OCI-M1 (cell line): ENCODE data around the gene ENDOU.
A peak's percentile ranks its signal among the peaks of the same experiment; 100 is the strongest.
"Not testable (repeated sequence)": the region's sequence is repeated elsewhere in the genome, so short reads cannot be mapped to it uniquely, and the experiment has no call there.

Source experiments
- DNase-seq: peaks from one replicate; lab custom pipeline; 2025; lab: John Stamatoyannopoulos, UW

ENDOU gene

GRCh38 chr12:47686645-47687240 is 38.5 kb downstream of the ENDOU start:
- DNase-seq = peak; percentile 74

GRCh38 chr12:47679785-47680184 is 45.5 kb downstream of the ENDOU start:
- no peak for DNase-seq

- no peak for DNase-seq
Observed at GRCh38 chr12:47672068-47672467, 53.2 kb downstream of the ENDOU start.

GRCh38 chr12:47667935-47668334 is 57.4 kb downstream of the ENDOU start:
- not testable (repeated sequence) for DNase-seq
